ENCODE measurements around the gene ATG9A.

DNA sequence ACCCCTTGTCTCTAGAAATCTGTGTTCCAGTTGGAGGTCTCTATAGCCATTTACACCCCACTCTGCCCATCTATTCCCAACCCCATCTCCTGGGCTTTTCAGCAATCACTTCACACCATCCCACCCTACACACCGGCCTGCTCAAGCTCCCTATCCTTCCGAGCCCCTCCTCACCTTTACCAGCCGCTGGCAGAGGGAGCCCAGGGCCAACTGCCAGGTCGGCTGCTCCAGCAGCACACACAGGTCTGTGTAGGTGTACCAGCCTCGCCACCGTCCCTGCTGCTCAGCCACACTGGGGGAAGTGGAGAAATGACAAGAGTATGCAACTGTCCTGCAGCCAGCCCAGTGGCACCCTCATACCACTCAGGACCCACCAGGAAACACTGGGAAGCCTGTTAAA, 56.3 kb downstream of the ATG9A start:
- TF ChIP-seq, protein P1, sequence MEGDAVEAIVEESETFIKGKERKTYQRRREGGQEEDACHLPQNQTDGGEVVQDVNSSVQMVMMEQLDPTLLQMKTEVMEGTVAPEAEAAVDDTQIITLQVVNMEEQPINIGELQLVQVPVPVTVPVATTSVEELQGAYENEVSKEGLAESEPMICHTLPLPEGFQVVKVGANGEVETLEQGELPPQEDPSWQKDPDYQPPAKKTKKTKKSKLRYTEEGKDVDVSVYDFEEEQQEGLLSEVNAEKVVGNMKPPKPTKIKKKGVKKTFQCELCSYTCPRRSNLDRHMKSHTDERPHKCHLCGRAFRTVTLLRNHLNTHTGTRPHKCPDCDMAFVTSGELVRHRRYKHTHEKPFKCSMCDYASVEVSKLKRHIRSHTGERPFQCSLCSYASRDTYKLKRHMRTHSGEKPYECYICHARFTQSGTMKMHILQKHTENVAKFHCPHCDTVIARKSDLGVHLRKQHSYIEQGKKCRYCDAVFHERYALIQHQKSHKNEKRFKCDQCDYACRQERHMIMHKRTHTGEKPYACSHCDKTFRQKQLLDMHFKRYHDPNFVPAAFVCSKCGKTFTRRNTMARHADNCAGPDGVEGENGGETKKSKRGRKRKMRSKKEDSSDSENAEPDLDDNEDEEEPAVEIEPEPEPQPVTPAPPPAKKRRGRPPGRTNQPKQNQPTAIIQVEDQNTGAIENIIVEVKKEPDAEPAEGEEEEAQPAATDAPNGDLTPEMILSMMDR (IDR thresholded peaks at IDR 0.05): no peak
- no peak for TF ChIP-seq POLR2AphosphoS5 (IDR thresholded peaks at IDR 0.05)
- TF ChIP-seq POLR2A (IDR thresholded peaks at IDR 0.05): no peak
- TF ChIP-seq EP300 (IDR thresholded peaks at IDR 0.05): no peak

Data from gastroesophageal sphincter (tissue), 3 donors.